MG63 (cell line): ENCODE results near the gene TMPRSS5. TPM values are rescaled to one million over a fixed set of nuclear protein-coding genes. Genes with fewer than 3 reads are reported as not detected.

ENCODE experiments used
- DNase-seq: peaks from one replicate; pipeline ENCODE4 v3.0.0-alpha.2; 2020
- H3K27me3 ChIP-seq: fragments of 250-450 bp; sonication (Bioruptor Pico); 2 replicates; pipeline ENCODE4 v1.5.1; 2020; ENCODE audit warnings: mild to moderate bottlenecking, moderate library complexity
- H3K36me3 ChIP-seq: fragments of 250-450 bp; sonication (Bioruptor Pico); 2 replicates; pipeline ENCODE4 v1.5.1; 2020; ENCODE audit warnings: mild to moderate bottlenecking, moderate library complexity
- H3K4me3 ChIP-seq: fragments of 250-450 bp; sonication (Bioruptor Pico); 2 replicates; pipeline ENCODE4 v1.5.1; 2020; ENCODE audit warnings: mild to moderate bottlenecking, moderate library complexity
- H3K9me3 ChIP-seq: fragments of 250-450 bp; sonication (Bioruptor Pico); 2 replicates; pipeline ENCODE4 v1.5.1; 2020; ENCODE audit warnings: mild to moderate bottlenecking, moderate library complexity
- total RNA-seq: library from RNA; depleted of rRNA; stranded (reverse); fragments of >200 nt; shearing (Covaris generic); gene quantifications from 2 replicates; pipeline ENCODE4 v1.2.3, GENCODE V29; 2014; ENCODE audit warnings: low replicate concordance; rRNA removed

TMPRSS5 gene
- total RNA-seq, 1 experiment from 2014 or later, result not detected

DNA sequence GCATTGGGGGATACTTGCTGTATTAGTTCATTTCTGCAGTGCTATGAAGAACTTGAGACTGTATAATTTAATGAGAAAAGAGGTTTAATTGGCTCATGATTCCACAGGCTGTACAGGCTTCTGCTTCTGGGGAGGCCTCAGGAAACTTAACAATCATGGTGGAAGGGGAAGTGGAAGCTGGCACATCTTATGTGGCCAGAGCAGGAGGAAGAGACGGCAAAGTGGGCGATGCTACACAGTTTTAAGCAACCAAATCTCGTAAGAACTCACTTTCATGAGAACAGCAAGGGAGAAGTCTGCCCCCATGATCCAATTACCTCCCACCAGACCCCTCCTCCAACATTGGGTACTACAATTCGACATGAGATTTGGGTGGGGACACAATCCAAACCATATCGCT, 55.1 kb downstream of the TMPRSS5 start:
- Histone ChIP-seq H3K27me3 (no peaks in the 10 kb centered on the region), H3K4me3 (no peak overlapping the region), H3K9me3 (0 out of 2 replicates have a peak, but pooled peaks cover 3% of the 10 kb centered on the region), H3K36me3 (no peaks in the 10 kb centered on the region)
- DNase-seq, result no peak

DNA sequence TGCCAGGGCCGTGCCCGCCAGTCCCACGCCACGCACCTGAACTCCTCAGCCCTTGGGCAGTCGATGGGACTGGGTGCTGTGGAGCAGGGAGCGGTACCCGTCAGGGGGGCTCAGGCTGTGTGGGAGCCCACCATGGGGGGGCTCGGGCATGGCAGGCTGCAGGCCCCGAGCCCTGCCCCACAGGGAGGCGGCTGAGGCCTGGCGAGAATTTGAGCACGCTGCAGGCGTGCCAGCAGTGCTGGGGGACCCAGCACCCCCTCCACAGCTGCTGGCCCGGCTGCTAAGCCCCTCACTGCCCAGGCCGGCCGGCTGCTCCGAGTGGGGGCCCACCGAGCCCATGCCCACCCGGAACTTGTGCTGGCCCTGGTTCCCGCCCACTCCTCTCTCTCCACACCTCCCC, 56.8 kb downstream of the TMPRSS5 start:
- 0 out of 2 replicates have a peak, but pooled peaks cover 3% of the 10 kb centered on the region for H3K9me3 ChIP-seq
- H3K27me3 ChIP-seq, result no peaks in the 10 kb centered on the region
- DNase-seq, result no peak
- H3K4me3 ChIP-seq, result no peak overlapping the region
- H3K36me3 ChIP-seq, result no peaks in the 10 kb centered on the region

DNA sequence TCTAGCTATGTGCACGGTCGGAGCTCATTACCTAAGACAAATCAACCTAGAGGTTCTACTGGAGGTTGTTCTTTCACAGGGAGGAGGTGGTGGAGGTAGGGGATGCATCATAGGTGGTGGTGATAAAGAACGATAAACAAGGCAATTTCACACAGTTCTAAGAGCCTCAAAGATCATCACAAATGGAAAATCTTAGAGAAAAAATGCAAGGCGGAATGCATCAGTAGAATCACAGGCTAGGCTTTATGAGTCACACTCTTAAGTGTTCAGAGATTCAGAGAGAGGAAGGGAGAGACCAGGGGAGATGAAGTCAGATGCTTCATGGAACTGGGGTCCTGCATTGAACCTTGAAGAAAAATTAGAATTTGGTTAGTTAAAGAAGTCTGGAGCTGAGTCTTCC, 58.3 kb downstream of the TMPRSS5 start:
- H3K27me3 ChIP-seq, result no peaks in the 10 kb centered on the region
- 0 out of 2 replicates have a peak, but pooled peaks cover 3% of the 10 kb centered on the region for H3K9me3 ChIP-seq
- DNase-seq, result no peak
- no peak overlapping the region for H3K4me3 ChIP-seq
- no peaks in the 10 kb centered on the region for H3K36me3 ChIP-seq

DNA sequence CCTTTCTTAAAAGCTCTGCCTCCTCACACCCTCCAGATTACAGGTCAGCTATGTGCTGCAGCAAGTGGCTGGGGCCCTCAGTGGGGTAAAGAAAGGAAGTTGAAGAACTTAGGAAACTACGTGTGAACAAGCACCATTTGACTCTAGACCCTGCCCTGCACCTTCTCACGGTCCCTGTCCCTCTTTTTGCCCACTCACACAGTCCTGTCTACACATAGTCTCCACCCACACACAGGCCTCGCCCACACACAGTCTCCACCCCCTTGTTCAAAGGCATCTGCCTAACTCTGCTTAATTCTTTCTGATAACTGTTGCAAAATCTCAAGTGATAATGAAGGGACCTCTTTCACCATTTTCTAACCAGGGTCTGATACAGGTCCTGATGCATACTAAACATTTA, 59.0 kb downstream of the TMPRSS5 start:
- Histone ChIP-seq H3K9me3 (0 out of 2 replicates have a peak, but pooled peaks cover 3% of the 10 kb centered on the region), H3K27me3 (no peaks in the 10 kb centered on the region), H3K36me3 (no peaks in the 10 kb centered on the region), H3K4me3 (no peak overlapping the region)
- no peak for DNase-seq

DNA sequence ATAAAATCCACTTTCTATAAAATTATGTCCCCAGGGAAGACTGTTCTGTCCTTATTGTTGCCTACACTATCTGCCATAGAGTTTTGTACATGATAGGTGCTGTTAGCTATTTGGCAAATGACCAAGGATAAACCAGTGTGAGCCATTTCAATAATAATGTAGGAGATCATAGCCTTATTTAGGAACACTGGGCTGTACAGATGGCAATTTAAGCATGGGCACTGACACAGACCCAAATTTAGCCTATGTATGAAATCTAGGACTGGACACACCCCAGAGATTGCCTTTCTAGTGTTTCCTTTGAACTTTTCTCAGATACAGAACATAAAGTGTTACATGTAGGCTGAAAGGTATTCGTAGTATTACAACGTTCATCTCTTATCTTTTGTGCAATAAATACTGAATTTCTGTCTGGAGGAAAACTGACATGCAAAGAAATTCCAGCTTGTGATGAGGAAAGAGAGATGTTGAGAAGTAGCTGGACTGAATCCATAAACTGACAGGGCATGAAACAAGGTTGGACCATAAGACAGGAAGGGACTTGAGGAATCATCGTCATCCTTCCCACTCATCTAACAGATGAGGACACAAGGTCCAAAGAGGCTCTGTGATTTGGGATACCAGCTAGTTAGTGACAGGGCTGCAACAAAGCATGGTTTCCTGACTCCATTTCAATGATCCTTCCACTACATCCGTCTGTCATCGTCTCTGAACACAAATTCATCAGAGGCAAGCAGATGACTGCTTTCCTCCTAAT, 60.3 kb downstream of the TMPRSS5 start:
- H3K9me3 ChIP-seq, result 0 out of 2 replicates have a peak, but pooled peaks cover 3% of the 10 kb centered on the region
- H3K36me3 ChIP-seq, result no peaks in the 10 kb centered on the region
- DNase-seq, result no peak
- H3K27me3 ChIP-seq, result no peaks in the 10 kb centered on the region
- H3K4me3 ChIP-seq, result no peak overlapping the region

DNA sequence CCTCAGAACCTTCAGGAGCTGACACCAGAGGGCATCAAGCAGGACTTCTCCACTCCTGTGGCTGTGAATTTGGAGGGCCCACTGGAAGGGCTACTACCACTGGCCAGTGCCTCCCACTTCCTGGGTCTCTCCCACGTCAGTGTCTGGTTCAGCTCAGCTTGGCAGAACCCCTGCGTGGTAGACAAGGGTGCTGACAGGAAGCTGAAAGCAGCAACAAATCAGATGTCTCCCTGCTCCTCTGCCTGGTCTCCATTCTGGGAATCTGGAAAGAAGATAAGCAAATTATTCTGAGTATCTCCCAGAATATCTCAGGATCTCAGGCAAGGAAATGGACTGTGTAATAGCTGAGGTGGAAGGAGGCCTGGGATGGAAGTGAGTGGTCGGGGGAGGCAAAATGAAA, 61.5 kb downstream of the TMPRSS5 start:
- no peaks in the 10 kb centered on the region for H3K9me3 ChIP-seq

DNA sequence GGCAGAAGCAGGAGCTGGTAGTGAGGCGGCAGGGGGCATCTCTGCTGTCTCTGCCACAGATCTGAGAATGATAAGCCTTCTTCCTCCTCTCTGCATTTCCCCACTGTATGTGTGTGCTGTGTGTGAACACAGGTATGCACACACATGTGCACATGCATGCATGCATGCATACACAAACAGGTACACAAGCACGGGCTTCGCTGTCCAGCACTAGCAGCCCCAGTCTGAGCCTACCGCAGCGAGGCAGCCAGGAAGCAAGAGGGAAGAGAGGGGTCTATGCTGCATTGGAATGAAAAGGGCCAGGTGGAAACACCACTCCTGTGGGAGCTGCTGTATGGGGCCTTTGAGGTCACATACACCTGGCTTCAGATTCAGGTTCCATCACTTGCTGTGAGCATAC, 62.4 kb downstream of the TMPRSS5 start:
- Histone ChIP-seq H3K9me3 (no peaks in the 10 kb centered on the region), H3K27me3 (no peaks in the 10 kb centered on the region), H3K36me3 (no peaks in the 10 kb centered on the region), H3K4me3 (no peak overlapping the region)
- DNase-seq, result no peak

More for the DNA sequence above, 61.5 kb downstream of the TMPRSS5 start:
- DNase-seq, result no peak
- Histone ChIP-seq H3K36me3 (no peaks in the 10 kb centered on the region), H3K27me3 (no peaks in the 10 kb centered on the region), H3K4me3 (no peak overlapping the region)

DNA sequence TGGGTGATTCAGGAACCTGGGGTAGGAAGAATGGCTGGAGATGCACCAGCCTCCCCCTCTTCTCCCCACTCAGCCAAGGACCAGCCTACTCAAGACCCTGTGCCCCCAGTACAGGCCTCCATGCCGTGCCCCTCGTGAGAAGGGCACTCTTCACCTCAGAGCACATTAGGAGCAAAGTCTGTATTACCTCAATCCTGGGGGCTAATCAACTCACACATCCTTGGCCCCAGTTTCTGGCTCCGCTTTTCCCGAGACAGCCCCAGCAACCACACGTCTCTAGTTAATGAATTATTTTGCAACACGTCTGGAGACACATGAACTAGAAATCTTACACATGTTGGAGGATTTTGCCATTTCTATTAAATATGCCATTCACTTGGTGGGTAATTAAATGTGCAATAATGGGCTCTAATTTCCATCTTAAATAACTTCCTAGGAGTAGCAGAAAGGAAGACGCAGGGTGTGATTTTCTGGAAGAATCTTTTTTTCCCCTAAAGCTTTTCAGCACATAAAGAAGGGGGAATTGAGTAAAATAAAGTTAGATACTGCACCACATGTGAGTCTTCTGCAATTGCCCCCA, 63.0 kb downstream of the TMPRSS5 start:
- no peaks in the 10 kb centered on the region for H3K9me3 ChIP-seq
- DNase-seq, result no peak
- no peaks in the 10 kb centered on the region for H3K27me3 ChIP-seq
- H3K36me3 ChIP-seq, result no peaks in the 10 kb centered on the region
- no peak overlapping the region for H3K4me3 ChIP-seq

DNA sequence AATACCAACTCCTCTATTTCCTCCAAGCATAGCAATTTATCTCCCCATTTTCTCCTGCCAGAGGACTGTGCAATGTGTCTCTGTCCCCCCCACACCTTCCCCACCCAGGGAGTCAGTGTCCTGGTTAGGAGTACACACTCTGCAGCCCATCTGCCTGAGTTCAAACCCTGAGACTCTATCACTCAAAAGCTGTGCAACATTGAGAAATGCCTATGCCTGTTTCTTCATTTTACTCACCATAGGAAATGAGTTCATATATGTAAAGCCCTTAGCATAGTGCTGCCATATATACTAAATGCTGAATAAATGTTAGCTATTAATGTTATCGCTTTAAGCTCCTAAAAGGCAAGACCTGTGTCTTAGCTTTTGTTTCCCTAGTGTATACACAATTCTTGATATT, 64.0 kb downstream of the TMPRSS5 start:
- no peak overlapping the region for H3K4me3 ChIP-seq

DNA sequence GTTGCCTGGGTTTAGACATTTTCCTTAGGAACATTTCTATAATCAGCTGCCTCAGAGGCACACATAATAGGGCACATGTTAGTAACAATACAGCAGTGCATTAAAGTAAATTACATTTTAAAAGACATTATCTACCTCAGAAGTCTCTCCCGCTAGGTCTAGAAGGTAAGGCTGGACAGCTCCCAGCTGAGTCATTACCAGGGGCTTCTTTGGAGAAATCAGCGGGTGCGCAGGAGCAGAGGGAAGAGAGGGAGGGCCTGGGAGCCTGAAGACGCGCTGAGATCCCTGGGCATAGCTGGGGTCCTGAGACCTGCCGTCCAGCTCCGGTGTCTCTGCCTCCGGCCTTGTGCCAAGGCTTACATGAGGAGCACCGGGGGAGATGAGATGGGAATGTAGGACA, 67.7 kb downstream of the TMPRSS5 start:
- Histone ChIP-seq H3K36me3 (no peaks in the 10 kb centered on the region), H3K9me3 (peaks cover 2% of the 10 kb centered on the region), H3K27me3 (no peaks in the 10 kb centered on the region), H3K4me3 (no peak overlapping the region)
- no peak for DNase-seq

More for the DNA sequence above, 64.0 kb downstream of the TMPRSS5 start:
- no peak for DNase-seq
- Histone ChIP-seq H3K9me3 (no peaks in the 10 kb centered on the region), H3K27me3 (no peaks in the 10 kb centered on the region), H3K36me3 (no peaks in the 10 kb centered on the region)

DNA sequence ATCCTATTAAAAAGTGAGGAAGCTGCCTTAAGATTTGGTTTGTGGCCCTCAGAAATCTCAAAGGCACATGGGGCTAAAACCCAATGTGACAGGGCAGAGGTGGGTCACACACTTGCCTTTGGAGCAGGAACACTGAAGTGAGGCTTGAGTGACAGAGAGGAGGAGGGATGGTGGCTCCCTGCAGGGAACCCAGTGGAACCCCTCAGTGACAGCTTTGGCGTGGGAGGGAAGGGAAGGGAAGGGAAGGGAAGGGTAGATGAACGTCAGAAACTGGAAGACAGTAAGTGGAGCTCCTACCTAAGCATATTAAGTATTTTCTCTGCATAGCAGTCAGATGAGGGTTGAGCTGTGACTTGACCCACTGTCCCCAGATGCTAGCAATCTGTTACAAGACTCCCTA, 68.5 kb downstream of the TMPRSS5 start:
- no peak for DNase-seq
- Histone ChIP-seq H3K4me3 (no peak overlapping the region), H3K36me3 (no peaks in the 10 kb centered on the region), H3K27me3 (no peaks in the 10 kb centered on the region), H3K9me3 (peaks cover 2% of the 10 kb centered on the region)

Other genes with a start within 250 kb of the TMPRSS5 start
- 2.7 TPM in 1 of 2 replicates, not detected in the other for gene DRD2, start 230.9 kb downstream of the TMPRSS5 start, total RNA-seq
- 22.2 and 23.4 TPM in 2 replicates for gene ZW10, start 67.4 kb upstream of the TMPRSS5 start, total RNA-seq
- gene CLDN25, start 73.5 kb upstream of the TMPRSS5 start, total RNA-seq, result not detected in 2 replicates
- gene USP28, start 169.3 kb upstream of the TMPRSS5 start, total RNA-seq, result 25.8 and 37.0 TPM in 2 replicates
- not detected in 2 replicates for gene HTR3B, start 198.5 kb upstream of the TMPRSS5 start, total RNA-seq